ENCODE data around the gene SDCCAG8. TPM values are rescaled to one million over a fixed set of nuclear protein-coding genes. Genes with fewer than 3 reads are reported as not detected.

Gene SDCCAG8
- total RNA-seq, 4 donors from 2014 or later = 21.6 to 62.7 (median 39.8) TPM

DNA sequence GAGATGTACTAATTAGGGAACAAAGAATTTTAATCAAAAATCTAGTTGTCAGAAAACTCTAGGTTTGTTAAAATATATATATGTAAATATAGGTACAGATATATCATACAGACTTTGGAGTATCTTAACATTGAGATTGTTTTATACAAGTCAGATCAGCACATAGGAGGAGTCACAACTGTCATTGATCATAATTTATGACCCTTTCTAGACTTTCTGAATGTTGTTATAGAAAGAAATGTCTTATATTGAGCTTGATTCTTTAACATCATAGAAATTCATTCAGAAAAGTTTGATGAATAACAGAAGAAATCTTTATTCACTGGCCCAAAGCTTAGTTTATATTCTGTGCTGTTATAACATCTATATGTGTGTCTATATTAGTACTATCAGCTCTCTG is 185.8 kb downstream of the SDCCAG8 start:
- H3K4me3 ChIP-seq = no peak overlapping the region
- H3K27me3 ChIP-seq = no peaks in the 10 kb centered on the region
- no peaks in the 10 kb centered on the region for H3K9me3 ChIP-seq
- DNase-seq (ENCODE audit: low spot score in 2 of 2) = no peak
- no peaks in the 10 kb centered on the region for H3K4me1 ChIP-seq
- peaks cover 3% of the 10 kb centered on the region for H3K36me3 ChIP-seq
- H3K27ac ChIP-seq = no peak overlapping the region
- no peak for TF ChIP-seq EP300 (IDR thresholded peaks at IDR 0.05)
- TF ChIP-seq POLR2AphosphoS5 (IDR thresholded peaks at IDR 0.05) = no peak
- TF ChIP-seq POLR2A (IDR thresholded peaks at IDR 0.05) = no peak
- no peak for TF ChIP-seq CTCF (IDR thresholded peaks at IDR 0.05)

GRCh38 chr1:243443557-243443956 is 187.7 kb downstream of the SDCCAG8 start:
- Histone ChIP-seq H3K36me3 (no peaks in the 10 kb centered on the region), H3K4me3 (no peak overlapping the region), H3K9me3 (no peaks in the 10 kb centered on the region), H3K27ac (no peak overlapping the region), H3K27me3 (no peaks in the 10 kb centered on the region), H3K4me1 (peaks cover 11% of the 10 kb centered on the region)
- no peak for TF ChIP-seq POLR2A (IDR thresholded peaks at IDR 0.05)
- no peak for TF ChIP-seq CTCF (IDR thresholded peaks at IDR 0.05)
- no peak for TF ChIP-seq POLR2AphosphoS5 (IDR thresholded peaks at IDR 0.05)
- no peak for TF ChIP-seq EP300 (IDR thresholded peaks at IDR 0.05)
- WGBS = 80% methylated on average over 4 of the region's 4 CpGs
- no peak for DNase-seq (ENCODE audit: low spot score in 2 of 2)

- H3K27me3 ChIP-seq = no peaks in the 10 kb centered on the region
- H3K9me3 ChIP-seq = no peaks in the 10 kb centered on the region
- no peaks in the 10 kb centered on the region for H3K36me3 ChIP-seq
- H3K27ac ChIP-seq = peak overlapping the region; percentile 82
- WGBS = 34% methylated on average over 3 of the region's 3 CpGs
- peaks cover 13% of the 10 kb centered on the region for H3K4me1 ChIP-seq
- TF ChIP-seq EP300 (IDR thresholded peaks at IDR 0.05) (no peak), POLR2AphosphoS5 (IDR thresholded peaks at IDR 0.05) (peak in 1 of 3 donors; percentile 51)
- no peak for DNase-seq (ENCODE audit: low spot score in 2 of 2)
- no peak overlapping the region for H3K4me3 ChIP-seq
Observed at GRCh38 chr1:243447347-243447746, 191.5 kb downstream of the SDCCAG8 start.

- no peaks in the 10 kb centered on the region for H3K36me3 ChIP-seq
- H3K27me3 ChIP-seq = no peaks in the 10 kb centered on the region
- H3K27ac ChIP-seq = peak overlapping the region; percentile 82
- no peaks in the 10 kb centered on the region for H3K9me3 ChIP-seq
- WGBS = 41% methylated on average over 4 of the region's 4 CpGs
- H3K4me3 ChIP-seq = no peak overlapping the region
- no peak for DNase-seq (ENCODE audit: low spot score in 2 of 2)
- H3K4me1 ChIP-seq = peaks cover 13% of the 10 kb centered on the region
- no peak for TF ChIP-seq POLR2AphosphoS5 (IDR thresholded peaks at IDR 0.05)
- TF ChIP-seq POLR2A (IDR thresholded peaks at IDR 0.05) = no peak
- TF ChIP-seq EP300 (IDR thresholded peaks at IDR 0.05) = no peak
- TF ChIP-seq CTCF (IDR thresholded peaks at IDR 0.05) = no peak
Observed at GRCh38 chr1:243447844-243448243, 192.0 kb downstream of the SDCCAG8 start.

- H3K4me3 ChIP-seq = no peak overlapping the region
- TF ChIP-seq CTCF (IDR thresholded peaks at IDR 0.05) (no peak), POLR2AphosphoS5 (IDR thresholded peaks at IDR 0.05) (no peak), POLR2A (IDR thresholded peaks at IDR 0.05) (no peak), EP300 (IDR thresholded peaks at IDR 0.05) (no peak)
- peaks cover 13% of the 10 kb centered on the region for H3K4me1 ChIP-seq
- H3K27me3 ChIP-seq = no peaks in the 10 kb centered on the region
- H3K27ac ChIP-seq = no peak overlapping the region
- 93% methylated on average over 6 of the region's 6 CpGs for WGBS
- DNase-seq (ENCODE audit: low spot score in 2 of 2) = no peak
- H3K9me3 ChIP-seq = no peaks in the 10 kb centered on the region
- H3K36me3 ChIP-seq = no peaks in the 10 kb centered on the region
Observed at GRCh38 chr1:243449373-243449772, 193.5 kb downstream of the SDCCAG8 start.

DNA sequence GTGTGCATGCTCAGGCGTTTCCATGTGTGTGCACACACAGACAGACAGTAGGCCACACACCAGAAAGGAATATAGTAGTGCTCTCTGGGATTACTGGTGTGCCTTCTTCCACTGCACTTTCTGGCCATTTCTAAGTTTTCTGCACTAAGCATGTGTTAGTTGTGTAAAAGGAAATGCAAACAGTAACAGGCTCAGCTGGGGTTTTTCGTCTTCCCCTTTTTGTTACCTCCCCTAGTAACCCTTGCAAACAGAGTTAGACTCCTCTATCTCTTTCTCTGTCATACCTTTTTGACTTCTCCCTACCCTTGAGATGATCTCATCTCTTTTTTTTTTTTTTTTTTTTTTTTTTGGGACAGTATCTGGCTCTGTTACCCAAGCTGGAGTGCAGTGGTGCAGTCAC is 196.3 kb downstream of the SDCCAG8 start:
- Histone ChIP-seq H3K9me3 (no peaks in the 10 kb centered on the region), H3K4me1 (peaks cover 13% of the 10 kb centered on the region), H3K27me3 (no peaks in the 10 kb centered on the region), H3K27ac (no peak overlapping the region), H3K36me3 (no peaks in the 10 kb centered on the region), H3K4me3 (no peak overlapping the region)
- no peak for DNase-seq (ENCODE audit: low spot score in 2 of 2)
- WGBS = 94% methylated on average over 2 of the region's 2 CpGs
- TF ChIP-seq POLR2AphosphoS5 (IDR thresholded peaks at IDR 0.05) = no peak
- TF ChIP-seq EP300 (IDR thresholded peaks at IDR 0.05) = no peak
- no peak for TF ChIP-seq POLR2A (IDR thresholded peaks at IDR 0.05)
- TF ChIP-seq CTCF (IDR thresholded peaks at IDR 0.05) = no peak

Measured in suprapubic skin (tissue), 4 donors.